Measurements from ENCODE around the gene CMTM7.

Gene CMTM7

GRCh38 chr3:32404714-32405113 lies 13.1 kb downstream of the CMTM7 start:
- DNase-seq = no peak
- Histone ChIP-seq H3K27me3 (replicated peaks) (no peaks in the 10 kb centered on the region), H3K27ac (no peak overlapping the region), H3K36me3 (replicated peaks) (no peaks in the 10 kb centered on the region), H3K4me3 (ENCODE audit: low read depth, low read length) (no peak overlapping the region)
- in situ Hi-C loops (cut with HindIII; ENCODE audit: low pct_ligation_motif_present, low sequenced_read_pairs) = no loop called here
- TF ChIP-seq CTCF (IDR thresholded peaks at IDR 0.05; ENCODE audit: low read depth, low read length, missing control alignments) = no peak

GRCh38 chr3:32405155-32405554 lies 13.5 kb downstream of the CMTM7 start:
- no peak for DNase-seq
- TF ChIP-seq CTCF (IDR thresholded peaks at IDR 0.05; ENCODE audit: low read depth, low read length, missing control alignments) = no peak
- in situ Hi-C loops (cut with HindIII; ENCODE audit: low pct_ligation_motif_present, low sequenced_read_pairs) = no loop called here
- Histone ChIP-seq H3K36me3 (replicated peaks) (no peaks in the 10 kb centered on the region), H3K27me3 (replicated peaks) (no peaks in the 10 kb centered on the region), H3K27ac (no peak overlapping the region), H3K4me3 (ENCODE audit: low read depth, low read length) (no peak overlapping the region)

DNA sequence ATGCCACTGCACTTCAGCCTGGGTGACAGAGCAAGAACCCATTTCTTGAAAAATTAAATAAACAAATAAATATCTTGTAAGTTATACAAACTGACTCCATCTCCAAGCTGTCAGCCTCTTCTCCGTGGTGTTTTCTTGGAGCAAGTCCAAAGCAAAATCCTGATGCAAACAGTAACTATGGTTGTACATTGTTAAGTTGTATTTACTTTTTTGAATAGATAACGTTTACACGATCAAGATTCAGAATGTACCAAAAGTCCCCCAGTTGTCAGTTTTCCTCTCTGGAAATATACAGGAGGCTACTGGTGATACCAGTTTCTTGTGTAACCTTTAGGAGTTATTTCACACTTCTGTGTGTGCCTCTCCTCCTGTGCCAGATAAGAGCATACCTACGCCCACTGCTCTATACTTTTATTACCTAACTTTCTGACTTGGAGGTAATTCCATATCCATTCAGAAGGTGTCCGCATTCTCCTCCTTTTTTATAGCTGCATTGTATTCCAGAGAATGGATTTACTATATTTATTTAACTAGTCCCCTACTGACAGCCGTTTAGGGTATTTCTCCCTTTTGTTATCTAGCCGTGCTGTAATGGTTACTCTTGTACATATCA lies 14.2 kb downstream of the CMTM7 start:
- no peaks in the 10 kb centered on the region for H3K27me3 ChIP-seq (replicated peaks)
- in situ Hi-C loops (cut with HindIII; ENCODE audit: low pct_ligation_motif_present, low sequenced_read_pairs) = no loop called here

GRCh38 chr3:32406486-32407408 lies 15.1 kb downstream of the CMTM7 start:
- in situ Hi-C loops (cut with HindIII; ENCODE audit: low pct_ligation_motif_present, low sequenced_read_pairs) = no loop called here
- no peak for DNase-seq
- no peak for TF ChIP-seq CTCF (IDR thresholded peaks at IDR 0.05; ENCODE audit: low read depth, low read length, missing control alignments)
- Histone ChIP-seq H3K36me3 (replicated peaks) (no peaks in the 10 kb centered on the region), H3K27me3 (replicated peaks) (no peaks in the 10 kb centered on the region), H3K4me3 (ENCODE audit: low read depth, low read length) (no peak overlapping the region), H3K27ac (no peak overlapping the region)

More for the DNA sequence above, 14.2 kb downstream of the CMTM7 start:
- Histone ChIP-seq H3K27ac (no peak overlapping the region), H3K4me3 (ENCODE audit: low read depth, low read length) (no peak overlapping the region), H3K36me3 (replicated peaks) (no peaks in the 10 kb centered on the region)
- no peak for DNase-seq
- TF ChIP-seq CTCF (IDR thresholded peaks at IDR 0.05; ENCODE audit: low read depth, low read length, missing control alignments) = no peak

- no peaks in the 10 kb centered on the region for H3K27me3 ChIP-seq (replicated peaks)
- DNase-seq = no peak
- in situ Hi-C loops (cut with HindIII; ENCODE audit: low pct_ligation_motif_present, low sequenced_read_pairs) = no loop called here
- no peak for TF ChIP-seq CTCF (IDR thresholded peaks at IDR 0.05; ENCODE audit: low read depth, low read length, missing control alignments)
- no peak overlapping the region for H3K4me3 ChIP-seq (ENCODE audit: low read depth, low read length)
- no peak overlapping the region for H3K27ac ChIP-seq
- no peaks in the 10 kb centered on the region for H3K36me3 ChIP-seq (replicated peaks)
Measured at GRCh38 chr3:32410367-32411246, 19.0 kb downstream of the CMTM7 start.
